WTC11 (cell line): ENCODE data around the gene SEC22A. TPM values are rescaled to one million over a fixed set of nuclear protein-coding genes. Genes with fewer than 3 reads are reported as not detected.

Experiments
- ATAC-seq: fragments of 200-7000 bp; cut with Tn5 transposase; 2 replicates; pipeline ENCODE4 v1.10.0; 2021; ENCODE audit warnings: mild to moderate bottlenecking, moderate library complexity
- CTCF ChIA-PET: fragments of 300-600 bp; sonication (Branson Sonifier 250); formaldehyde crosslinking; loops from one replicate; lab custom pipeline; 2021; ENCODE audit warnings: antibody characterized with exemption; lab: Charles Lee
- POLR2A ChIA-PET: fragments of 350-600 bp; sonication (Branson Sonifier 250); formaldehyde crosslinking; loops from one replicate; lab custom pipeline; 2021; ENCODE audit warnings: antibody characterized with exemption; lab: Charles Lee
- DNase-seq: peaks from one replicate; pipeline ENCODE4 v3.0.0; 2021; ENCODE audit warnings: low spot score
- H3K27ac Mint-ChIP-seq: 2 replicates; pipeline ENCODE4 v1.8.0; 2021; ENCODE audit warnings: mixed read lengths
- H3K27me3 Mint-ChIP-seq: 2 replicates; pipeline ENCODE4 v1.8.0; 2021; ENCODE audit warnings: low read depth, mild to moderate bottlenecking, moderate library complexity, mixed read lengths
- H3K36me3 Mint-ChIP-seq: 2 replicates; pipeline ENCODE4 v1.8.0; 2021; ENCODE audit warnings: mixed read lengths
- H3K4me1 Mint-ChIP-seq: 2 replicates; pipeline ENCODE4 v1.8.0; 2022; ENCODE audit warnings: mixed read lengths
- H3K4me3 Mint-ChIP-seq: 2 replicates; pipeline ENCODE4 v1.8.0; 2021; ENCODE audit warnings: mild to moderate bottlenecking, moderate library complexity, mixed read lengths
- H3K9me3 Mint-ChIP-seq: 2 replicates; pipeline ENCODE4 v1.8.0; 2021; ENCODE audit warnings: mixed read lengths
- CBFB ChIP-seq: sonication (generic); formaldehyde crosslinking; IDR thresholded peaks from 2 replicates; pipeline ENCODE4 v1.8.1; 2022; ENCODE audit warnings: mild to moderate bottlenecking, low read depth, missing genetic modification reagents
- CDX4 ChIP-seq: fragments of 250-450 bp; sonication (Bioruptor Pico); IDR thresholded peaks from 2 replicates; pipeline ENCODE4 v1.9.0; 2021; ENCODE audit warnings: moderate library complexity, mild to moderate bottlenecking, inconsistent platforms, borderline replicate concordance
- E2F1 ChIP-seq: sonication (generic); formaldehyde crosslinking; IDR thresholded peaks from 2 replicates; pipeline ENCODE4 v1.8.0; 2022; ENCODE audit warnings: mild to moderate bottlenecking, missing genetic modification reagents
- ELF4 ChIP-seq: sonication (generic); formaldehyde crosslinking; IDR thresholded peaks from 2 replicates; pipeline ENCODE4 v1.8.1; 2022; ENCODE audit warnings: low read depth, mild to moderate bottlenecking, moderate library complexity, missing genetic modification reagents
- FOXJ3 ChIP-seq: sonication (generic); formaldehyde crosslinking; IDR thresholded peaks from 2 replicates; pipeline ENCODE4 v1.9.0; 2021; ENCODE audit warnings: missing genetic modification reagents, mild to moderate bottlenecking, borderline replicate concordance
- FOXK1 ChIP-seq: sonication (generic); formaldehyde crosslinking; IDR thresholded peaks from 2 replicates; pipeline ENCODE4 v1.8.0; 2022; ENCODE audit warnings: mild to moderate bottlenecking, moderate library complexity, missing genetic modification reagents
- GABPB1 ChIP-seq: sonication (generic); formaldehyde crosslinking; IDR thresholded peaks from 2 replicates; pipeline ENCODE4 v1.8.1; 2023; ENCODE audit warnings: mild to moderate bottlenecking, missing genetic modification reagents
- GTF2I ChIP-seq: fragments of 250-450 bp; sonication (Bioruptor Pico); conservative IDR thresholded peaks from 2 replicates; pipeline ENCODE4 v1.4.0; 2021; ENCODE audit warnings: mild to moderate bottlenecking
- HMGXB4 ChIP-seq: sonication (generic); formaldehyde crosslinking; IDR thresholded peaks from 2 replicates; pipeline ENCODE4 v1.8.1; 2023; ENCODE audit warnings: mild to moderate bottlenecking, moderate library complexity, missing genetic modification reagents
- KAT7 ChIP-seq: sonication (generic); formaldehyde crosslinking; IDR thresholded peaks from 2 replicates; pipeline ENCODE4 v1.8.1; 2023; ENCODE audit warnings: missing genetic modification reagents, mild to moderate bottlenecking, borderline replicate concordance
- MXD4 ChIP-seq: fragments of 250-450 bp; sonication (Bioruptor Pico); IDR thresholded peaks from 2 replicates; pipeline ENCODE4 v1.8.0; 2021; ENCODE audit warnings: mild to moderate bottlenecking, moderate library complexity, borderline replicate concordance
- MYBL2 ChIP-seq: sonication (generic); formaldehyde crosslinking; IDR thresholded peaks from 2 replicates; pipeline ENCODE4 v1.8.1; 2023; ENCODE audit warnings: mild to moderate bottlenecking, moderate library complexity, missing genetic modification reagents
- NFATC4 ChIP-seq: fragments of 250-450 bp; sonication (Bioruptor Pico); IDR thresholded peaks from 2 replicates; pipeline ENCODE4 v1.9.0; 2021; ENCODE audit warnings: mild to moderate bottlenecking
- SMAD3 ChIP-seq: sonication (generic); formaldehyde crosslinking; IDR thresholded peaks from 2 replicates; pipeline ENCODE4 v1.8.0; 2022; ENCODE audit warnings: missing genetic modification reagents, mild to moderate bottlenecking, borderline replicate concordance
- TP53 ChIP-seq: sonication (generic); formaldehyde crosslinking; IDR thresholded peaks from 2 replicates; pipeline ENCODE4 v1.8.1; 2023; ENCODE audit warnings: mild to moderate bottlenecking, missing genetic modification reagents
- ZBTB21 ChIP-seq: sonication (generic); formaldehyde crosslinking; IDR thresholded peaks from 2 replicates; pipeline ENCODE4 v1.8.1; 2023; ENCODE audit warnings: mild to moderate bottlenecking, missing genetic modification reagents, borderline replicate concordance
- ZMAT4 ChIP-seq: fragments of 250-450 bp; sonication (Bioruptor Pico); IDR thresholded peaks from 2 replicates; pipeline ENCODE4 v1.9.0; 2021; ENCODE audit warnings: mild to moderate bottlenecking
- ZNF219 ChIP-seq: sonication (generic); formaldehyde crosslinking; IDR thresholded peaks from 2 replicates; pipeline ENCODE4 v1.8.0; 2023; ENCODE audit warnings: missing genetic modification reagents, mild to moderate bottlenecking, borderline replicate concordance
- ZNF425 ChIP-seq: fragments of 250-450 bp; sonication (Bioruptor Pico); conservative IDR thresholded peaks from 2 replicates; pipeline ENCODE4 v1.9.0; 2021; ENCODE audit warnings: mild to moderate bottlenecking
- ZSCAN18 ChIP-seq: fragments of 250-450 bp; sonication (Bioruptor Pico); IDR thresholded peaks from 2 replicates; pipeline ENCODE4 v2.1.2; 2022; ENCODE audit warnings: mild to moderate bottlenecking, moderate library complexity
- total RNA-seq: library from RNA; stranded (reverse); gene quantifications from 3 replicates; pipeline ENCODE4 v1.2.3, GENCODE V29; 2021

SEC22A gene
- total RNA-seq, 1 experiment from 2014 or later = 12.6 TPM

- peaks cover 21% of the 10 kb centered on the region for H3K4me1 Mint-ChIP-seq
- ChIA-PET POLR2A (no interaction called here), CTCF (no interaction called here)
- ATAC-seq = no peak
- H3K27ac Mint-ChIP-seq = no peak overlapping the region
- no peak for DNase-seq
- TF ChIP-seq GTF2I (CRISPR knock-in tag) (no peak), E2F1 (CRISPR knock-in tag) (no peak), TP53 (CRISPR knock-in tag) (no peak), ZBTB21 (CRISPR knock-in tag) (no peak), SMAD3 (CRISPR knock-in tag) (no peak), ELF4 (no peak), ZMAT4 (CRISPR knock-in tag) (no peak), CDX4 (CRISPR knock-in tag) (no peak), ZNF425 (CRISPR knock-in tag) (no peak), NFATC4 (CRISPR knock-in tag) (no peak), MXD4 (no peak), FOXJ3 (CRISPR knock-in tag) (no peak), FOXK1 (CRISPR knock-in tag) (no peak), MYBL2 (CRISPR knock-in tag) (no peak), ZSCAN18 (CRISPR knock-in tag) (no peak), GABPB1 (CRISPR knock-in tag) (no peak), HMGXB4 (CRISPR knock-in tag) (no peak), ZNF219 (CRISPR knock-in tag) (no peak), CBFB (CRISPR knock-in tag) (no peak), KAT7 (CRISPR knock-in tag) (no peak)
- no peaks in the 10 kb centered on the region for H3K36me3 Mint-ChIP-seq
- H3K4me3 Mint-ChIP-seq = no peak overlapping the region
- H3K9me3 Mint-ChIP-seq = no peaks in the 10 kb centered on the region
- H3K27me3 Mint-ChIP-seq = no peaks in the 10 kb centered on the region
Observed at GRCh38 chr3:123256256-123256655, 54.5 kb downstream of the SEC22A start.
